Activated CD4-positive, alpha-beta T cell treated with anti-CD3 and anti-CD28 coated beads, Interleukin-2, amount 50 U/mL, for 48 hours (primary cell): Measurements from ENCODE around the gene CD163.
"Not testable (repeated sequence)": the region's sequence is repeated elsewhere in the genome, so short reads cannot be mapped to it uniquely, and the experiment has no call there.

Experiments
- DNase-seq, 2 experiments: peaks; one replicate each; pipeline ENCODE4 v3.0.0-alpha.2; 2020

Gene CD163

GRCh38 chr12:7503686-7504415, at the start of gene CD163:
CD163 (minus strand) TSS chr12:7503777; CDS start chr12:7503690, 87 bp downstream.
- DNase-seq = no peak

- DNase-seq = no peak
Measured at GRCh38 chr12:7542813-7543212, 39.2 kb upstream of the CD163 start.

- no peak for DNase-seq
Measured at GRCh38 chr12:7542046-7542445, 38.5 kb upstream of the CD163 start.

- no peak for DNase-seq
Measured at GRCh38 chr12:7514416-7514815, 10.8 kb upstream of the CD163 start.

- no peak for DNase-seq
Measured at GRCh38 chr12:7512553-7512952, 9.0 kb upstream of the CD163 start.

- DNase-seq = not testable (repeated sequence)
Measured at GRCh38 chr12:7509793-7510470, 6.4 kb upstream of the CD163 start.

GRCh38 chr12:7502612-7503011, 965 bp downstream of the CD163 start:
- DNase-seq = no peak

- DNase-seq = no peak
Measured at GRCh38 chr12:7501031-7501588, 2.5 kb downstream of the CD163 start.

- DNase-seq = no peak
Measured at GRCh38 chr12:7499636-7500035, 3.9 kb downstream of the CD163 start.

GRCh38 chr12:7498809-7499208, 4.8 kb downstream of the CD163 start:
- no peak for DNase-seq

GRCh38 chr12:7497661-7498060, 5.9 kb downstream of the CD163 start:
- DNase-seq = no peak

GRCh38 chr12:7496451-7496850, 7.1 kb downstream of the CD163 start:
- DNase-seq = no peak

GRCh38 chr12:7495136-7495535, 8.4 kb downstream of the CD163 start:
- no peak for DNase-seq

- DNase-seq = no peak
Measured at GRCh38 chr12:7493006-7493405, 10.6 kb downstream of the CD163 start.

- no peak for DNase-seq
Measured at GRCh38 chr12:7486512-7486911, 17.1 kb downstream of the CD163 start.

- DNase-seq = no peak
Measured at GRCh38 chr12:7485095-7485494, 18.5 kb downstream of the CD163 start.

GRCh38 chr12:7483343-7483742, 20.2 kb downstream of the CD163 start:
- DNase-seq = no peak

GRCh38 chr12:7479771-7480170, 23.8 kb downstream of the CD163 start:
- DNase-seq = no peak

- no peak for DNase-seq
Measured at GRCh38 chr12:7472060-7472459, 31.5 kb downstream of the CD163 start.

GRCh38 chr12:7460375-7461259, 43.0 kb downstream of the CD163 start:
- DNase-seq = peak; percentile 55 to 62

GRCh38 chr12:7459973-7460372, 43.6 kb downstream of the CD163 start:
- no peak for DNase-seq

GRCh38 chr12:7451756-7452155, 51.8 kb downstream of the CD163 start:
- DNase-seq = no peak

- no peak for DNase-seq
Measured at GRCh38 chr12:7450667-7451066, 52.9 kb downstream of the CD163 start.
